ENCODE measurements around the gene PDE4D.
A peak's percentile ranks its signal among the peaks of the same experiment; 100 is the strongest.

Gene PDE4D

GRCh38 chr5:59838067-59838466 lies 55.5 kb downstream of the PDE4D start:
- DNase-seq, result no peak

GRCh38 chr5:59837071-59837470 lies 56.5 kb downstream of the PDE4D start:
- no peak for DNase-seq

- DNase-seq, result no peak
Measured at GRCh38 chr5:59835800-59836199, 57.7 kb downstream of the PDE4D start.

GRCh38 chr5:59833448-59833847 lies 60.1 kb downstream of the PDE4D start:
- DNase-seq, result no peak

GRCh38 chr5:59832577-59833301 lies 60.8 kb downstream of the PDE4D start:
- no peak for DNase-seq

GRCh38 chr5:59831326-59832010 lies 62.1 kb downstream of the PDE4D start:
- no peak for DNase-seq

GRCh38 chr5:59830536-59831200 lies 62.9 kb downstream of the PDE4D start:
- no peak for DNase-seq

GRCh38 chr5:59829922-59830321 lies 63.6 kb downstream of the PDE4D start:
- no peak for DNase-seq

GRCh38 chr5:59829386-59829785 lies 64.1 kb downstream of the PDE4D start:
- DNase-seq, result no peak

- DNase-seq, result no peak
Measured at GRCh38 chr5:59828623-59829022, 64.9 kb downstream of the PDE4D start.

GRCh38 chr5:59826996-59827395 lies 66.5 kb downstream of the PDE4D start:
- no peak for DNase-seq

- no peak for DNase-seq
Measured at GRCh38 chr5:59823420-59823819, 70.1 kb downstream of the PDE4D start.

- DNase-seq, result no peak
Measured at GRCh38 chr5:59819806-59820205, 73.7 kb downstream of the PDE4D start.

GRCh38 chr5:59817536-59817935 lies 76.0 kb downstream of the PDE4D start:
- no peak for DNase-seq

GRCh38 chr5:59816654-59817300 lies 76.7 kb downstream of the PDE4D start:
- DNase-seq, result no peak

- no peak for DNase-seq
Measured at GRCh38 chr5:59814537-59814872, 79.0 kb downstream of the PDE4D start.

GRCh38 chr5:59813761-59814536 lies 79.6 kb downstream of the PDE4D start:
- no peak for DNase-seq

GRCh38 chr5:59810041-59810440 lies 83.5 kb downstream of the PDE4D start:
- peak; percentile 66 for DNase-seq

- DNase-seq, result no peak
Measured at GRCh38 chr5:59807806-59808205, 85.7 kb downstream of the PDE4D start.

- no peak for DNase-seq
Measured at GRCh38 chr5:59800347-59800893, 93.1 kb downstream of the PDE4D start.

- DNase-seq, result no peak
Measured at GRCh38 chr5:59799668-59800346, 93.7 kb downstream of the PDE4D start.

Measured in left hindlimb (tissue), 1 donor.